ENCODE data around the gene GJB4.
"Not testable (repeated sequence)": the region's sequence is repeated elsewhere in the genome, so short reads cannot be mapped to it uniquely, and the experiment has no call there.

The GJB4 gene

DNA sequence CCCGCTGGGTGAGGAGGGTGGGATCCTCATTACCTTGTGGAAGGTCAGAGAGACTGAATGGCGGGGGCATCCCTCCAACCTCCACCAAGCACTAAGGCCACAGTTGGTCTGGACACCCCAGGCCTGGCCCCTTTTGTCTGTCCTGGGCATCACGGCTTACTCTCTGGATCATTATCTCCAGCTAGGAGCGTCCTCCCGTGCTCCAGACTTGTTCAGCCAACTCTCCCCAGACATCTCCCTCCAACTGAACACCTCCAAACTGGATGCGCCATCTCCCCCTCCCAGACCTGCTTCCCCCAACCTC, 11.9 kb upstream of the GJB4 start:
- no peak for DNase-seq

GRCh38 chr1:34749992-34750391, 9.5 kb upstream of the GJB4 start:
- DNase-seq, result no peak

DNA sequence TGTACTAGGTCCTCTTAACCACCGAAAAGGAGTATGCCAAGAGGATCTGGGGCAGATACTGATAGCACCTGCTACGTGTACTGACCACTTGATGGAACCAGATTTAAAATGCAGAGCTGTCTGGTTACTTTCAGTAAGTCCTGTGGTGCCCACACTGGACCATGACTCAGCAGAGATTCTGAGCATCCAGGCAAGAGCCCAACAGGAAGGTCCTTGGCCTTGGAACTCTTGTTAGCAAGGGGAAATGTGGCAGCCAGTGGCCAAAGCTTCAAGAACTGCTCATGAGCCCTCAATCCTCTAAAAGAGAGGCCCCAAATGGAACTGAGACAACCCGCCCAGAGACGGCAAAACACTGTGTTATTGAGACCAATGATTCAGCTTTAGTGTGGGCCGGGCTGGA, 8.9 kb upstream of the GJB4 start:
- DNase-seq, result no peak

GRCh38 chr1:34753163-34753562, 6.4 kb upstream of the GJB4 start:
- no peak for DNase-seq

DNA sequence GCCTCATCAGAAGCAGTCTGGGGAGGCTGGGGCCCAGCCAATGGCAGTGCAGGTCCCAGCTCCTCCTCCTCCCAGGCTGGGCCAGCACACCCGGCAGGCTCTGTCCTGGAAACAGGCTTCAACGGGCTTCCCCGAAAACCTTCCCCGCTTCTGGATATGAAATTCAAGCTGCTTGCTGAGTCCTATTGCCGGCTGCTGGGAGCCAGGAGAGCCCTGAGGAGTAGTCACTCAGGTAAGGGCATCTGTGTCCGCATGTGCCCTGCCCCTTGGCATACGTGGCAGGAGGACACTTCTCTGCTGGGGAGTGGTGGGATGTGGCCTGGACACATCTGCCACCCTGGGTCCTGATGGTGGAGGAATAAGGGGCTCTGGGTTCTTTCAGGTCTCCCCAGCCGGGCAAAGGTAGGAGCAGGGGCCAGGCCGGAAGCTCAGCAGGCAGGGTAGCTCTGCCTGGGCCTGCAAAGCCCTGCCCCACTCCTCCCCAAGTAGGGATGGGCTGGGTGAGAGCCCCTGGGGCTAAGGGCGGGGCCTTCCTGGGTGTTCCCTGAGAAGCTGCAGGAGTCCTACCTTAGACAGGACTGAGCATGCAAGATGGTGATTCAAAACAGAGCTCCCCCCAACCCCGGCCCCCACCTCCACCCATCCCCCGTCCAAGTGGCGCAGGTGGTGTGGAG, 4.4 kb upstream of the GJB4 start, which contains the start of gene GJB5:
Gene GJB5, plus strand, starts transcription at position 84 of the 674 bp plus-strand sequence. CDS start 2,284 bp downstream, outside the sequence.
- DNase-seq, result no peak

GRCh38 chr1:34755961-34756360, 3.6 kb upstream of the GJB4 start:
- no peak for DNase-seq

DNA sequence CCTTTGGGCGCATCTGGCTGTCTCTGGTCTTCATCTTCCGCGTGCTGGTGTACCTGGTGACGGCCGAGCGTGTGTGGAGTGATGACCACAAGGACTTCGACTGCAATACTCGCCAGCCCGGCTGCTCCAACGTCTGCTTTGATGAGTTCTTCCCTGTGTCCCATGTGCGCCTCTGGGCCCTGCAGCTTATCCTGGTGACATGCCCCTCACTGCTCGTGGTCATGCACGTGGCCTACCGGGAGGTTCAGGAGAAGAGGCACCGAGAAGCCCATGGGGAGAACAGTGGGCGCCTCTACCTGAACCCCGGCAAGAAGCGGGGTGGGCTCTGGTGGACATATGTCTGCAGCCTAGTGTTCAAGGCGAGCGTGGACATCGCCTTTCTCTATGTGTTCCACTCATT, 2.2 kb upstream of the GJB4 start:
- no peak for DNase-seq

GRCh38 chr1:34758751-34759150, 789 bp upstream of the GJB4 start:
- DNase-seq, result no peak

- no peak for DNase-seq
Measured at GRCh38 chr1:34761176-34761761, 1.7 kb downstream of the GJB4 start.

GRCh38 chr1:34761776-34762307, 2.3 kb downstream of the GJB4 start:
- DNase-seq, result no peak

DNA sequence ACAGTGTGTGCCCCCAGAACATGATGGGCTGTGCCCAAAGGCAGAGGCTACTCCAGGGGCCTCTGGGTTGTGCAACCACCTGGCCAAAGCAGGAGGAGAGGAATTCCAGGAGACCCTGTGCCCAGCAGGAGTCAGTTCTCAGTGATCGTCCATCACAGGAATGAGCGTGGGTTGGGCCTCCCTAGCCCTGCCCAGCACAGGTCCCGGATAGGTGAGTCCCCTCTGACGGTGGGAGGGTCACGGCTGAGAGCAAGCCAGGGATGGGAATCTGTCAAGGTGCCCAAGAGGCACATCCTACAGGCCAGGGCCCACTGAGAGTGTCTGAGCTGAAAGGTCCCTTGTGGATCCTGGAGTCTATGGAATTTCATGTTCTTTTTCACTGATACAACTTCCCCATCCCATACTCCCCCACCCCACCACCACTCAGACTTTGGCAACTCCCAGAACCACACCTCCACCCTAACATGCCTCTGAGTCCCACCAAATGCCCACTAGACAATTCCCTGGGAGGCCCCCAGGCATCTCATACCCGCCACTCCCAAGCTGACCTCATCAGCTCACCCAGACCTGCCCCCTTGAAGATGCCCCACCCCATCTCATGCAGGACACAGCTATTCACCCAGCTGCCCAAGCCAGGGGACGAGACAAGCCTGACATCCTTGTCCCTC, 3.1 kb downstream of the GJB4 start:
- no peak for DNase-seq

GRCh38 chr1:34763142-34763781, 3.7 kb downstream of the GJB4 start:
- DNase-seq, result no peak

DNA sequence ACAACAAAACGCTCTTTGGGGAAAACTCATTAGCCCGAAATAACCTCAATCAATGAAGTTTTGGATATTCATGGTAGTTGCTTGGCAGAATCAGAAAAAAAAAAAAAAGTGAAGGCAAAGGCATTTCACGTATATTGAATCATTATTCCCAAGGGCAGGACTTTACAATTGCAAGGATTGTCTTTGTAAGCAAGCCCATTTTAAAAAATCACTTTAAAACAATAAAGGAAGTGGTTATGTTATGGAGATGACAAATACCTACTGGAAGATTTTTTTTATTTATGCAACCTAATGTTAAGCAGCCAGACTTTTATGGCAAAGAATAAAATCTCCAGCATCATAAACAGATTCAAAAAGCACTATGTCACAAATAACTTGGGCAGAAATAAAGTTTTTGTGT, 9.3 kb downstream of the GJB4 start:
- DNase-seq, result no peak

DNA sequence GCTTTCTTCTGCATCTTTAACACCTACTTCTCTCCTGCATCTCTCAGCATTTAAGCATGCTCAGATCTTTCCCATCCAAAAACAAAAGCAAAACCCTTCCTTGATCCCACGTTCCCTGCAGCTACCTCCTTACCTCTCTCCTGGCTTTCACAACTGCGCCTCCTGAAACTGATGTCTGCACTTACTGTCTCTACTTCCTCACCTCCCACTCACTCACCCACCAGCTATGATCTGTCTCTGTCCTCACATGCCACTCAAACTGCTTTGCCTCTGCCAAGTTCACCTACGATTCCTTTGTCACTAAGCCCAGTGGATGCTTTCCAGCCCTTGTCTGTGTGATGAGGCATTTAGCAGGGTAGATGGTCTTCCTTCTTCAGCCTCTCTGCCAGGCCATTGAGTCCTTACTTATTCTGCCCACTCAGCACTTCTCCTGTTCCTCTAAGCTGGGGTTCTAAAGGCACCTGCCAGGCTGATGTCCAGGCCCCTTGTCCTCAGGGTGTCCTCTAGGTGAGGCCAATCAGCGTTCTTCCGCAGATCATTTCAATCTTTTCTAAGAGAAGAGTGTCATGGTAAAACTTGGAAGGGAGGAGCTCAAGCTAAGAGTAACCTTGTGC, 11.5 kb downstream of the GJB4 start:
- DNase-seq, result no peak

GRCh38 chr1:34771573-34772371, 12.2 kb downstream of the GJB4 start:
- DNase-seq, result no peak

DNA sequence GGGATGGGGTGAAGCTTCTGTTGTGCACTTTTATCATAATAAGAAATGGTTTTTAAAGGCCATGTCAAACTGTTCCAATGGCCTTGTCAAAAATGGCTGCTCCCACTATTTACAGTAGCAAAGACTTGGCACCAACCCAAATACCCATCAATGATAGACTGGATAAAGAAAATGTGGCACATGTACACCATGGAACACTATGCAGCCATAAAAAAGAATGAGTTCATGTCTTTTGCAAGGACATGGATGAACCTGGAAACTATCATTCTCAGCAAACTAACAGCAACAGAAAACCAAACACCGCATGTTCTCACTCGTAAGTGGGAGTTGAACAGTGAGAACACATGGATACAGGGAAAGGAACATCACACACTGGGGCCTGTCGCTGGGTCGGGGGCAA, 13.6 kb downstream of the GJB4 start:
- not testable (repeated sequence) for DNase-seq

- no peak for DNase-seq
Measured at GRCh38 chr1:34774957-34775356, 15.4 kb downstream of the GJB4 start.

GRCh38 chr1:34776911-34777310, 17.4 kb downstream of the GJB4 start:
- DNase-seq, result no peak

DNA sequence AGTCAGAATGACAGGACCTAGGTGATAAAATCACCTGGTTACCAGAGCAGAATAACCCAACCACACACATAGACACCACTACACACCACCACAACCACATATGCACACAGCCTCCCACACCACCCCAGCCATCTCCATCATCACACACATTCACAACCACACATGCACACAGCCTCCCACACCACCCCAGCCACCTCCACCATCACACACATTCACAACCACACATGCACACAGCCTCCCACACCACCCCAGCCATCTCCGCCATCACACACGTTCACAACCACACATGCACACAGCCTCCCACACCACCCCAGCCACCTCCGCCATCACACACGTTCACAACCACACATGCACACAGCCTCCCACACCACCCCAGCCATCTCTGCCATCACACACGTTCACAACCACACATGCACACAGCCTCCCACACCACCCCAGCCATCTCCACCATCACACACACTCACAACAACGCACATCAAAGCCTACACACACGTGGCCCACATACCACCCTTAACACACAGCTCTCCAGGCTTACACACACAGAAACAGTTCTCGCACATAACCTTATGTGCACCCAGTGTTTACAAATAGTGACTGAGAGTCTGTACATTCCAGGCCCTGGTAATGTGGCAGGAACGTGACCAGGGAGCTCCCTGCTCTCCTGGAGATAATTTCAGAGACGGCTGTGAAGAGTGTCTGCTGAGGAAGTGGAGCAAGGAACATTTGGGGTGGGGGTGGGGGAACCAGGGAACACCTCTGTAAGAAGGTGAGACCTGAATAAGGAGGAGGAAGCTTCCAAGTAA, 18.2 kb downstream of the GJB4 start:
- DNase-seq, result no peak

- no peak for DNase-seq
Measured at GRCh38 chr1:34778381-34778780, 18.8 kb downstream of the GJB4 start.

GRCh38 chr1:34779005-34779404, 19.5 kb downstream of the GJB4 start:
- DNase-seq, result no peak

- no peak for DNase-seq
Measured at GRCh38 chr1:34779526-34779925, 20.0 kb downstream of the GJB4 start.
